HepG2 (cell line): Measurements from ENCODE around the gene BACH2. TPM values are rescaled to one million over a fixed set of nuclear protein-coding genes. Genes with fewer than 3 reads are reported as not detected.

Source experiments
- ATAC-seq: fragments of 200-7000 bp; cut with Tn5 transposase; 3 replicates; pipeline ENCODE4 v1.9.1; 2020; ENCODE audit warnings: mild to moderate bottlenecking, moderate library complexity
- BruUV-seq: library from RNA; stranded (reverse); fragments of 400-500 nt; replicated peaks from 2 replicates; lab custom pipeline; 2021; lab: Mats Ljungman, UMichigan
- CTCF ChIA-PET: fragments of 300-600 bp; formaldehyde crosslinking; extraction: SDS; loops from one replicate; lab custom pipeline; 2021; ENCODE audit warnings: low total read pairs, inconsistent platforms, low intra/inter-chr PET ratio; lab: Yijun Ruan, JAX
- POLR2A ChIA-PET: fragments of 350-600 bp; sonication (Branson Sonifier 250); formaldehyde crosslinking; loops from one replicate; lab custom pipeline; 2020; ENCODE audit warnings: antibody characterized with exemption, inconsistent platforms; lab: Yijun Ruan, JAX
- DNase-seq: peaks from one replicate; pipeline ENCODE4 v3.0.0-alpha.2; 2015; ENCODE audit warnings: low spot score
- FAIRE-seq: peaks from 3 replicates; lab custom pipeline; 2011; peaks lifted over from hg19 to GRCh38; lab: Jason Lieb, UNC
- H2AFZ ChIP-seq: one replicate; pipeline ENCODE4 v1.6.1; 2011; ENCODE audit warnings: low read length, inconsistent platforms
- H3K27ac ChIP-seq: fragments of 300-600 bp; 3 replicates; pipeline ENCODE4 v1.8.0; 2011; ENCODE audit warnings: mixed run types, mild to moderate bottlenecking, mixed read lengths, low read length, inconsistent platforms; ENCODE audit not compliant: insufficient read depth; ENCODE audit errors: extremely low read length
- H3K27me3 ChIP-seq, 2 experiments: fragments of 200-600 bp in 1 of 2; 2 replicates in 1 of 2; 3 replicates in 1 of 2; pipeline versions ENCODE4 v1.6.0 to v1.8.0; 2011; ENCODE audit warnings: low read length in 2 of 2, mild to moderate bottlenecking in 2 of 2, moderate library complexity in 2 of 2, inconsistent platforms in 1 of 2; ENCODE audit not compliant: insufficient read depth in 2 of 2, control insufficient read depth in 1 of 2
- H3K36me3 ChIP-seq, 2 experiments: fragments of 200-600 bp in 1 of 2; replicated peaks in 1 of 2; 2 replicates in 1 of 2; 3 replicates in 1 of 2; pipeline versions ENCODE4 v1.5.1 to v1.8.0; 2011; ENCODE audit warnings: low read length in 2 of 2, inconsistent platforms in 1 of 2; ENCODE audit not compliant: insufficient read depth in 2 of 2, control insufficient read depth in 1 of 2
- H3K4me1 ChIP-seq: 2 replicates; pipeline ENCODE4 v1.5.1; 2012; ENCODE audit warnings: low read length, inconsistent platforms; ENCODE audit not compliant: insufficient read depth
- H3K4me2 ChIP-seq: 2 replicates; pipeline ENCODE4 v1.6.0; 2011; ENCODE audit warnings: low read depth, low read length, inconsistent platforms
- H3K4me3 ChIP-seq, 3 experiments: fragments of 200-600 bp in 1 of 3; sonication (generic), shearing (Covaris generic) in 1 of 3; replicated peaks in 1 of 3; 2 replicates each; pipeline ENCODE4 v1.5.1; 2011 to 2016; ENCODE audit warnings: low read length in 3 of 3, inconsistent platforms in 2 of 3, low read depth in 2 of 3, mild to moderate bottlenecking in 2 of 3, control low read depth in 1 of 3, mixed read lengths in 1 of 3; ENCODE audit not compliant: insufficient read depth in 1 of 3
- H3K79me2 ChIP-seq: one replicate; pipeline ENCODE4 v1.6.1; 2011; ENCODE audit warnings: low read length, inconsistent platforms; ENCODE audit not compliant: insufficient read depth
- H3K9ac ChIP-seq: 2 replicates; pipeline ENCODE4 v1.6.0; 2011; ENCODE audit warnings: mild to moderate bottlenecking, low read depth, low read length, inconsistent platforms; ENCODE audit not compliant: insufficient read depth
- H3K9me3 ChIP-seq: 2 replicates; pipeline ENCODE4 v1.5.1; 2012; ENCODE audit warnings: mild to moderate bottlenecking, low read length
- H4K20me1 ChIP-seq: 2 replicates; pipeline ENCODE4 v1.6.0; 2011; ENCODE audit warnings: inconsistent platforms, mild to moderate bottlenecking, low read length, moderate library complexity; ENCODE audit not compliant: insufficient read depth
- HMGA1 ChIP-seq: sonication (generic); formaldehyde crosslinking; conservative IDR thresholded peaks from 2 replicates; pipeline ENCODE4 v1.4.0; 2020; ENCODE audit warnings: missing genetic modification reagents
- POLR2AphosphoS5 ChIP-seq: IDR thresholded peaks from 2 replicates; pipeline ENCODE4 v1.6.1; 2012; ENCODE audit warnings: low read depth, low read length
- POLR2G ChIP-seq: fragments of 200-400 bp; formaldehyde crosslinking; IDR thresholded peaks from 2 replicates; pipeline ENCODE4 v1.6.1; 2018; ENCODE audit warnings: mild to moderate bottlenecking, low read depth, low read length, moderate library complexity
- ZNF180 ChIP-seq: sonication (generic); formaldehyde crosslinking; IDR thresholded peaks from 2 replicates; pipeline ENCODE4 v1.4.0; 2020; ENCODE audit warnings: low read depth, missing genetic modification reagents, borderline replicate concordance
- ZNF205 ChIP-seq: IDR thresholded peaks from 2 replicates; pipeline ENCODE4 v1.6.1; 2018; ENCODE audit warnings: missing biosample characterization, missing genetic modification reagents
- ZNF382 ChIP-seq: sonication (generic); formaldehyde crosslinking; IDR thresholded peaks from 2 replicates; pipeline ENCODE4 v1.5.0; 2020; ENCODE audit warnings: missing genetic modification reagents, mild to moderate bottlenecking, borderline replicate concordance
- ZNF773 ChIP-seq: sonication (generic); formaldehyde crosslinking; IDR thresholded peaks from 2 replicates; pipeline ENCODE4 v1.4.0; 2020; ENCODE audit warnings: missing genetic modification reagents, borderline replicate concordance
- ZNF850 ChIP-seq: sonication (generic); formaldehyde crosslinking; conservative IDR thresholded peaks from 2 replicates; pipeline ENCODE4 v1.9.0; 2021; ENCODE audit warnings: mild to moderate bottlenecking, missing genetic modification reagents
- ZNF879 ChIP-seq: sonication (generic); formaldehyde crosslinking; IDR thresholded peaks from 2 replicates; pipeline ENCODE4 v1.8.1; 2023; ENCODE audit warnings: missing genetic modification reagents
- ZZZ3 ChIP-seq: sonication (generic); formaldehyde crosslinking; IDR thresholded peaks from 2 replicates; pipeline ENCODE4 v1.4.0; 2020; ENCODE audit warnings: missing genetic modification reagents, mild to moderate bottlenecking, borderline replicate concordance
- WGBS: methylation state at CpG from one replicate; pipeline ENCODE4 v1.1.6; 2017; ENCODE audit warnings: low lambda C conversion rate; 5-methylcytosine and 5-hydroxymethylcytosine counted together
- in situ Hi-C: cut with HindIII; loops from 2 replicates; pipeline ENCODE4 v1.10.0; 2017; ENCODE audit warnings: low pct_unique_long_range_greater_than_20kb; ENCODE audit not compliant: extremely low pct_ligation_motif_present
- intact Hi-C: fragments of 100-400 bp; cut with micrococcal nuclease; formaldehyde crosslinking; loops from one replicate; pipeline ENCODE4 v1.10.0; 2022; ENCODE audit not compliant: unreplicated experiment
- polyA plus RNA-seq, 8 experiments: library from polyadenylated mRNA; depleted of rRNA in 3 of 8; stranded (reverse) in 7 of 8; unstranded in 1 of 8; fragments of >200 nt; fragmentation: Illumina TruSeq in 4 of 8; extraction: Trizol in 4 of 8; gene quantifications; 2 replicates each; pipeline versions ENCODE4 v1.2.1 to v1.2.3, GENCODE V29; 2011 to 2016; ENCODE audit warnings: low read depth in 4 of 8, missing spikeins in 1 of 8, mixed read lengths in 1 of 8; ENCODE audit not compliant: insufficient read depth in 1 of 8
- total RNA-seq, 5 experiments: library from RNA; depleted of rRNA; stranded (reverse); fragments of >200 nt; fragmentation: Illumina TruSeq; extraction: Trizol; gene quantifications; 2 replicates each; pipeline ENCODE4 v1.2.3, GENCODE V29; 2016; ENCODE audit warnings: low read depth in 1 of 5
- TF ChIP-seq, protein P1 (sequence below): sonication (generic); formaldehyde crosslinking; IDR thresholded peaks from 2 replicates; pipeline ENCODE4 v1.5.0; 2020; ENCODE audit warnings: missing genetic modification reagents
- TF ChIP-seq, protein P2 (sequence below): sonication (generic); formaldehyde crosslinking; IDR thresholded peaks from 2 replicates; pipeline ENCODE4 v1.4.0; 2020; ENCODE audit warnings: mild to moderate bottlenecking, missing genetic modification reagents
- TF ChIP-seq, protein P3 (sequence below): sonication (generic); formaldehyde crosslinking; IDR thresholded peaks from 2 replicates; pipeline ENCODE4 v1.9.0; 2021; ENCODE audit warnings: missing genetic modification reagents, borderline replicate concordance

Gene BACH2
- total and polyA plus RNA-seq, 2 of the 13 experiments (the other 11 are each of a cell fraction or from before 2014, with no cell fraction given), result 0.01 TPM; not detected in 1

DNA sequence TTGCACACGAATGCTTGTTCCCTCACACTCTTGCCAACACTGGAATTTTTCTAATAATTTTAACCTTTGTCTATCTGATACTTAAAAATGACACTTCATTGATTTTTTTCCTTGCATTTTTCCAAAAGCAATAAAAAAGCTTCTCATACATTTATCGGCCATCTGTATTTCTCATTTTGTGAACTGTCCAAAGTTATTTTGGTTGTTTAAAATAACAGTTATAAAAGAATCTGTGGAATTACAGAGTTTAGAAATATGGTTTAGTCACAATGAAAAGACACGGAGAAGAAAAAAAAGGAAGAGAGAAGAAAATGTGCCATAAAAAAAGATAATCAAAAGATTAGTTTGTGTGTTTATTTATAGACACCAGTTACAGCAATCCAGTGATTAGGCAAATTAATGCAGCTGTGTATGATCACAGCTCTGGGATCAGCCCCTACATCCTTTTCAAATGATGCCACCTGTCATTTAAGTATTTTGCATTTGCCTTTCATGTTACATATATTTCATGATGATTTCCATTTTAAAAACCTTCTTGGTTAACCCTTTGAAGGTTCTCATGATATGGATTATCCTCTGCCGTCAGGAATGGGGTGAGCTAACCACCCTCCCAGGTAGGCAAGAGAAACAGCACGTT is 171.7 kb downstream of the BACH2 start:
- in situ Hi-C loops, result no loop called here
- H3K27me3 ChIP-seq, result no peaks in the 10 kb centered on the region; a peak in 1 of 5 replicates

More for the DNA sequence above, 171.7 kb downstream of the BACH2 start:
- no TSS peak for BruUV-seq
- no peak for TF ChIP-seq POLR2AphosphoS5
- TF ChIP-seq ZNF850 (CRISPR knock-in tag), result no peak
- TF ChIP-seq, protein P1, sequence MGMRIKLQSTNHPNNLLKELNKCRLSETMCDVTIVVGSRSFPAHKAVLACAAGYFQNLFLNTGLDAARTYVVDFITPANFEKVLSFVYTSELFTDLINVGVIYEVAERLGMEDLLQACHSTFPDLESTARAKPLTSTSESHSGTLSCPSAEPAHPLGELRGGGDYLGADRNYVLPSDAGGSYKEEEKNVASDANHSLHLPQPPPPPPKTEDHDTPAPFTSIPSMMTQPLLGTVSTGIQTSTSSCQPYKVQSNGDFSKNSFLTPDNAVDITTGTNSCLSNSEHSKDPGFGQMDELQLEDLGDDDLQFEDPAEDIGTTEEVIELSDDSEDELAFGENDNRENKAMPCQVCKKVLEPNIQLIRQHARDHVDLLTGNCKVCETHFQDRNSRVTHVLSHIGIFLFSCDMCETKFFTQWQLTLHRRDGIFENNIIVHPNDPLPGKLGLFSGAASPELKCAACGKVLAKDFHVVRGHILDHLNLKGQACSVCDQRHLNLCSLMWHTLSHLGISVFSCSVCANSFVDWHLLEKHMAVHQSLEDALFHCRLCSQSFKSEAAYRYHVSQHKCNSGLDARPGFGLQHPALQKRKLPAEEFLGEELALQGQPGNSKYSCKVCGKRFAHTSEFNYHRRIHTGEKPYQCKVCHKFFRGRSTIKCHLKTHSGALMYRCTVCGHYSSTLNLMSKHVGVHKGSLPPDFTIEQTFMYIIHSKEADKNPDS (CRISPR knock-in tag), result no peak
- TF ChIP-seq POLR2G, result no peak
- TF ChIP-seq, protein P2, sequence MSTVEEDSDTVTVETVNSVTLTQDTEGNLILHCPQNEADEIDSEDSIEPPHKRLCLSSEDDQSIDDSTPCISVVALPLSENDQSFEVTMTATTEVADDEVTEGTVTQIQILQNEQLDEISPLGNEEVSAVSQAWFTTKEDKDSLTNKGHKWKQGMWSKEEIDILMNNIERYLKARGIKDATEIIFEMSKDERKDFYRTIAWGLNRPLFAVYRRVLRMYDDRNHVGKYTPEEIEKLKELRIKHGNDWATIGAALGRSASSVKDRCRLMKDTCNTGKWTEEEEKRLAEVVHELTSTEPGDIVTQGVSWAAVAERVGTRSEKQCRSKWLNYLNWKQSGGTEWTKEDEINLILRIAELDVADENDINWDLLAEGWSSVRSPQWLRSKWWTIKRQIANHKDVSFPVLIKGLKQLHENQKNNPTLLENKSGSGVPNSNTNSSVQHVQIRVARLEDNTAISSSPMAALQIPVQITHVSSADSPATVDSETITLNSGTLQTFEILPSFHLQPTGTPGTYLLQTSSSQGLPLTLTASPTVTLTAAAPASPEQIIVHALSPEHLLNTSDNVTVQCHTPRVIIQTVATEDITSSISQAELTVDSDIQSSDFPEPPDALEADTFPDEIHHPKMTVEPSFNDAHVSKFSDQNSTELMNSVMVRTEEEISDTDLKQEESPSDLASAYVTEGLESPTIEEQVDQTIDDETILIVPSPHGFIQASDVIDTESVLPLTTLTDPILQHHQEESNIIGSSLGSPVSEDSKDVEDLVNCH (CRISPR knock-in tag), result no peak
- TF ChIP-seq, protein P3, sequence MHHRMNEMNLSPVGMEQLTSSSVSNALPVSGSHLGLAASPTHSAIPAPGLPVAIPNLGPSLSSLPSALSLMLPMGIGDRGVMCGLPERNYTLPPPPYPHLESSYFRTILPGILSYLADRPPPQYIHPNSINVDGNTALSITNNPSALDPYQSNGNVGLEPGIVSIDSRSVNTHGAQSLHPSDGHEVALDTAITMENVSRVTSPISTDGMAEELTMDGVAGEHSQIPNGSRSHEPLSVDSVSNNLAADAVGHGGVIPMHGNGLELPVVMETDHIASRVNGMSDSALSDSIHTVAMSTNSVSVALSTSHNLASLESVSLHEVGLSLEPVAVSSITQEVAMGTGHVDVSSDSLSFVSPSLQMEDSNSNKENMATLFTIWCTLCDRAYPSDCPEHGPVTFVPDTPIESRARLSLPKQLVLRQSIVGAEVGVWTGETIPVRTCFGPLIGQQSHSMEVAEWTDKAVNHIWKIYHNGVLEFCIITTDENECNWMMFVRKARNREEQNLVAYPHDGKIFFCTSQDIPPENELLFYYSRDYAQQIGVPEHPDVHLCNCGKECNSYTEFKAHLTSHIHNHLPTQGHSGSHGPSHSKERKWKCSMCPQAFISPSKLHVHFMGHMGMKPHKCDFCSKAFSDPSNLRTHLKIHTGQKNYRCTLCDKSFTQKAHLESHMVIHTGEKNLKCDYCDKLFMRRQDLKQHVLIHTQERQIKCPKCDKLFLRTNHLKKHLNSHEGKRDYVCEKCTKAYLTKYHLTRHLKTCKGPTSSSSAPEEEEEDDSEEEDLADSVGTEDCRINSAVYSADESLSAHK (CRISPR knock-in tag), result no peak
- no peak for TF ChIP-seq ZNF773 (CRISPR knock-in tag)
- TF ChIP-seq HMGA1 (CRISPR knock-in tag), result no peak
- TF ChIP-seq ZNF879 (CRISPR knock-in tag), result no peak
- TF ChIP-seq ZNF382 (CRISPR knock-in tag), result no peak
- TF ChIP-seq ZZZ3 (CRISPR knock-in tag), result no peak
- no peak for TF ChIP-seq ZNF180
- no peak for TF ChIP-seq ZNF205
- POLR2A ChIA-PET, result no interaction called here
- Histone ChIP-seq H3K9me3 (no peaks in the 10 kb centered on the region), H3K27ac (no peak overlapping the region), H3K4me1 (no peaks in the 10 kb centered on the region), H2AFZ (no peak overlapping the region), H3K4me2 (no peak overlapping the region), H3K9ac (no peak overlapping the region), H4K20me1 (no peaks in the 10 kb centered on the region), H3K79me2 (no peaks in the 10 kb centered on the region), H3K4me3 (no peak overlapping the region), H3K36me3 (no peaks in the 10 kb centered on the region)
- DNase-seq (no peak), ATAC-seq (no peak), FAIRE-seq (no peak)
- 20% methylated on average over 5 of the region's 5 CpGs for WGBS
- CTCF ChIA-PET, result no interaction called here
- intact Hi-C loops, result no loop called here
